ENCODE measurements around the gene MYO7B.
A peak's percentile ranks its signal among the peaks of the same experiment; 100 is the strongest.

Gene MYO7B

GRCh38 chr2:127611076-127611925 is 75.8 kb downstream of the MYO7B start:
- Histone ChIP-seq H3K27ac (no peak overlapping the region), H3K27me3 (no peaks in the 10 kb centered on the region), H3K36me3 (no peaks in the 10 kb centered on the region), H3K4me2 (no peak overlapping the region), H3K9ac (no peak overlapping the region), H4K20me1 (no peaks in the 10 kb centered on the region), H3K9me3 (peaks cover 40% of the 10 kb centered on the region), H3K4me1 (peaks cover 65% of the 10 kb centered on the region), H3K4me3 (no peak overlapping the region)
- TF ChIP-seq Cebpa-rat (IDR thresholded peaks at IDR 0.05): no peak

GRCh38 chr2:127612111-127612822 is 76.8 kb downstream of the MYO7B start:
- TF ChIP-seq Cebpa-rat (IDR thresholded peaks at IDR 0.05): no peak
- H3K9me3 ChIP-seq: peaks cover 40% of the 10 kb centered on the region
- no peaks in the 10 kb centered on the region for H3K27me3 ChIP-seq
- H3K36me3 ChIP-seq: no peaks in the 10 kb centered on the region
- no peak overlapping the region for H3K4me3 ChIP-seq
- H3K4me2 ChIP-seq: no peak overlapping the region
- peaks cover 65% of the 10 kb centered on the region for H3K4me1 ChIP-seq
- H4K20me1 ChIP-seq: no peaks in the 10 kb centered on the region
- no peak overlapping the region for H3K27ac ChIP-seq
- no peak overlapping the region for H3K9ac ChIP-seq

GRCh38 chr2:127614246-127614645 is 78.8 kb downstream of the MYO7B start:
- peaks cover 61% of the 10 kb centered on the region for H3K4me1 ChIP-seq
- no peak for TF ChIP-seq Cebpa-rat (IDR thresholded peaks at IDR 0.05)
- no peaks in the 10 kb centered on the region for H3K27me3 ChIP-seq
- no peak overlapping the region for H3K4me3 ChIP-seq
- H3K9me3 ChIP-seq: peaks cover 40% of the 10 kb centered on the region
- no peak overlapping the region for H3K4me2 ChIP-seq
- H3K27ac ChIP-seq: no peak overlapping the region
- no peak overlapping the region for H3K9ac ChIP-seq
- H3K36me3 ChIP-seq: no peaks in the 10 kb centered on the region
- no peaks in the 10 kb centered on the region for H4K20me1 ChIP-seq

- TF ChIP-seq Cebpa-rat (IDR thresholded peaks at IDR 0.05): no peak
- Histone ChIP-seq H3K4me2 (peak overlapping the region; percentile 78), H3K9me3 (peaks cover 40% of the 10 kb centered on the region), H3K9ac (no peak overlapping the region), H3K36me3 (no peaks in the 10 kb centered on the region), H3K4me1 (peaks cover 61% of the 10 kb centered on the region), H3K27ac (no peak overlapping the region), H3K4me3 (no peak overlapping the region), H3K27me3 (no peaks in the 10 kb centered on the region), H4K20me1 (no peaks in the 10 kb centered on the region)
Measured at GRCh38 chr2:127614731-127615130, 79.2 kb downstream of the MYO7B start.

- no peak overlapping the region for H3K9ac ChIP-seq
- peaks cover 38% of the 10 kb centered on the region for H3K9me3 ChIP-seq
- H3K4me1 ChIP-seq: peaks cover 61% of the 10 kb centered on the region
- peak overlapping the region; percentile 21; the same call in 1 of the 2 replicates for H3K27ac ChIP-seq
- no peaks in the 10 kb centered on the region for H3K36me3 ChIP-seq
- H3K4me3 ChIP-seq: no peak overlapping the region
- no peaks in the 10 kb centered on the region for H4K20me1 ChIP-seq
- TF ChIP-seq Cebpa-rat (IDR thresholded peaks at IDR 0.05): no peak
- peak overlapping the region; percentile 78 for H3K4me2 ChIP-seq
- H3K27me3 ChIP-seq: no peaks in the 10 kb centered on the region
Measured at GRCh38 chr2:127615511-127616166, 80.2 kb downstream of the MYO7B start.

GRCh38 chr2:127618551-127619202 is 83.2 kb downstream of the MYO7B start:
- no peaks in the 10 kb centered on the region for H4K20me1 ChIP-seq
- peaks cover 88% of the 10 kb centered on the region for H3K4me1 ChIP-seq
- H3K27me3 ChIP-seq: no peaks in the 10 kb centered on the region
- H3K4me3 ChIP-seq: no peak overlapping the region
- H3K9ac ChIP-seq: no peak overlapping the region
- no peak for TF ChIP-seq Cebpa-rat (IDR thresholded peaks at IDR 0.05)
- no peaks in the 10 kb centered on the region for H3K36me3 ChIP-seq
- peak overlapping the region; percentile 10; the same call in 1 of the 2 replicates for H3K4me2 ChIP-seq
- no peak overlapping the region for H3K27ac ChIP-seq
- peaks cover 7% of the 10 kb centered on the region for H3K9me3 ChIP-seq

GRCh38 chr2:127619203-127619590 is 83.7 kb downstream of the MYO7B start:
- Histone ChIP-seq H3K27me3 (no peaks in the 10 kb centered on the region), H3K4me3 (no peak overlapping the region), H3K4me1 (peaks cover 93% of the 10 kb centered on the region), H3K36me3 (no peaks in the 10 kb centered on the region), H3K9ac (no peak overlapping the region), H3K4me2 (peak overlapping the region; percentile 99), H3K27ac (no peak overlapping the region), H3K9me3 (peaks cover 2% of the 10 kb centered on the region), H4K20me1 (no peaks in the 10 kb centered on the region)
- TF ChIP-seq Cebpa-rat (IDR thresholded peaks at IDR 0.05): no peak

- Histone ChIP-seq H3K4me2 (peak overlapping the region; percentile 99), H3K36me3 (no peaks in the 10 kb centered on the region), H3K27me3 (no peaks in the 10 kb centered on the region), H3K4me3 (peak overlapping the region; percentile 47), H4K20me1 (no peaks in the 10 kb centered on the region), H3K9ac (peak overlapping the region; percentile 51; the same call in 1 of the 2 replicates), H3K4me1 (peaks cover 96% of the 10 kb centered on the region), H3K27ac (peak overlapping the region; percentile 66; the same call in 1 of the 2 replicates), H3K9me3 (no peaks in the 10 kb centered on the region)
- TF ChIP-seq Cebpa-rat (IDR thresholded peaks at IDR 0.05): no peak
Measured at GRCh38 chr2:127619877-127620705, 84.6 kb downstream of the MYO7B start.

All from BLaER1 (cell line).